HL-60 (cell line): ENCODE data around the gene GRAMD2B.

Experiments
- DNase-seq, 2 experiments: peaks; one replicate each; pipeline ENCODE4 v3.0.0-alpha.2; 2010 to 2020; ENCODE audit warnings: low read depth in 1 of 2, low spot score in 1 of 2
- H3K27ac ChIP-seq: fragments of 250-450 bp; sonication (Bioruptor Pico); replicated peaks from 2 replicates; pipeline ENCODE4 v1.5.1; 2020; ENCODE audit warnings: mild to moderate bottlenecking, moderate library complexity
- H3K27me3 ChIP-seq: fragments of 250-450 bp; sonication (Bioruptor Pico); 2 replicates; pipeline ENCODE4 v1.5.1; 2021; ENCODE audit warnings: mild to moderate bottlenecking, moderate library complexity; ENCODE audit not compliant: insufficient read depth, poor library complexity, severe bottlenecking
- H3K4me3 ChIP-seq: replicated peaks from 2 replicates; pipeline ENCODE4 v1.5.1; 2011; ENCODE audit warnings: mild to moderate bottlenecking, control low read depth, low read length; ENCODE audit not compliant: insufficient read depth
- GABPA ChIP-seq: IDR thresholded peaks from 2 replicates; pipeline ENCODE4 v1.6.1; 2012; ENCODE audit warnings: low read depth
- POLR2AphosphoS5 ChIP-seq: IDR thresholded peaks from 2 replicates; pipeline ENCODE4 v1.6.1; 2012; ENCODE audit warnings: low read depth
- REST ChIP-seq: IDR thresholded peaks from 2 replicates; pipeline ENCODE4 v1.6.1; 2012; ENCODE audit warnings: low read depth; ENCODE audit not compliant: insufficient replicate concordance
- SPI1 ChIP-seq: IDR thresholded peaks from 2 replicates; pipeline ENCODE4 v1.6.1; 2012; ENCODE audit warnings: low read depth, mild to moderate bottlenecking, borderline replicate concordance
- TF ChIP-seq, protein P1 (sequence below): IDR thresholded peaks from one replicate; pipeline ENCODE4 v1.5.1; 2011; ENCODE audit warnings: low read length, control low read depth, inconsistent platforms; ENCODE audit not compliant: insufficient read depth

GRAMD2B gene

GRCh38 chr5:126508962-126509279 lies 85.7 kb downstream of the GRAMD2B start:
- H3K4me3 ChIP-seq = no peak overlapping the region
- TF ChIP-seq SPI1 (no peak), GABPA (no peak), POLR2AphosphoS5 (no peak), REST (no peak)
- TF ChIP-seq, protein P1, sequence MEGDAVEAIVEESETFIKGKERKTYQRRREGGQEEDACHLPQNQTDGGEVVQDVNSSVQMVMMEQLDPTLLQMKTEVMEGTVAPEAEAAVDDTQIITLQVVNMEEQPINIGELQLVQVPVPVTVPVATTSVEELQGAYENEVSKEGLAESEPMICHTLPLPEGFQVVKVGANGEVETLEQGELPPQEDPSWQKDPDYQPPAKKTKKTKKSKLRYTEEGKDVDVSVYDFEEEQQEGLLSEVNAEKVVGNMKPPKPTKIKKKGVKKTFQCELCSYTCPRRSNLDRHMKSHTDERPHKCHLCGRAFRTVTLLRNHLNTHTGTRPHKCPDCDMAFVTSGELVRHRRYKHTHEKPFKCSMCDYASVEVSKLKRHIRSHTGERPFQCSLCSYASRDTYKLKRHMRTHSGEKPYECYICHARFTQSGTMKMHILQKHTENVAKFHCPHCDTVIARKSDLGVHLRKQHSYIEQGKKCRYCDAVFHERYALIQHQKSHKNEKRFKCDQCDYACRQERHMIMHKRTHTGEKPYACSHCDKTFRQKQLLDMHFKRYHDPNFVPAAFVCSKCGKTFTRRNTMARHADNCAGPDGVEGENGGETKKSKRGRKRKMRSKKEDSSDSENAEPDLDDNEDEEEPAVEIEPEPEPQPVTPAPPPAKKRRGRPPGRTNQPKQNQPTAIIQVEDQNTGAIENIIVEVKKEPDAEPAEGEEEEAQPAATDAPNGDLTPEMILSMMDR = no peak
- DNase-seq = no peak
- no peak overlapping the region for H3K27ac ChIP-seq
- no peaks in the 10 kb centered on the region for H3K27me3 ChIP-seq

DNA sequence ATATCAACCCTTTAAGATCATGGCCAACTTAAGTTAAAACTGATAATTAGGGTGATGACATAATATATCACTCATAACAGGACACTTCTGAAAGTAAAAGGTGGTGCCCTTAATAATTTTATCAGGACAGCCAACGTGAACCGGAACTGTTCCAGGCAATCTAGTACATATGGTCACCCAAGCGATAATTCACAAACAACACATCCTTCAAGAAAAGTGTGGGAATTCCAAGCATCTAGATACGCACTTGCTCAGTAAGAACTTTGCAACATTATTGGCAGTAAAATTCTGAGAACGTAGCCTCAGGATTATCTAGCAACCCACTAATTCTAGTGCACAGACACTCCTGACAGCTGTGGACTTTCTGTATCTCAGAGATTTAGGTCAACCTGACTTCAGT lies 86.1 kb downstream of the GRAMD2B start:
- no peak for TF ChIP-seq POLR2AphosphoS5
- no peak for TF ChIP-seq REST
- TF ChIP-seq, protein P1 = no peak
- TF ChIP-seq GABPA = no peak
- TF ChIP-seq SPI1 = no peak
- no peak for DNase-seq
- no peaks in the 10 kb centered on the region for H3K27me3 ChIP-seq
- H3K27ac ChIP-seq = no peak overlapping the region
- no peak overlapping the region for H3K4me3 ChIP-seq

DNA sequence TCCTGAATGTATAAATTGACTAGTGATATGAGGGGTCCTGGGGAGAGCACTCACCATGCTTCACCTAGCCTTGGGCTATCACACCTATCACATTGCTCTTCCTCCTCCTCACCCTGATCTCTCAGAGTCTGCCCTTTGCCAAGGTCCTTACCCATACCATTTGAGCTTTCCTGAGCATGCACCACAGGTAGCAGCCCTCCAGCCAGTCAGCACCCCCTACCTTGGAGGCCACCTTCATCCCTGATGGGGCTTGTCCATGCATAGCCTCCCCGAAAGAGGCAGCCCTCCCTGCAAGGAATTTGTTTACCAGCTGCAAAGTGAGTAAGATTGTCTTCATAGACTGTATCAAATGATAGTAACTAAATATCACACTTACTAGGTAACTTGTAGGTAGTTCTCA lies 88.8 kb downstream of the GRAMD2B start:
- no peaks in the 10 kb centered on the region for H3K27me3 ChIP-seq
- no peak for DNase-seq
- no peak overlapping the region for H3K4me3 ChIP-seq
- TF ChIP-seq, protein P1 = no peak
- TF ChIP-seq POLR2AphosphoS5 (no peak), SPI1 (no peak), GABPA (no peak), REST (no peak)
- no peak overlapping the region for H3K27ac ChIP-seq
